ENCODE results near the gene PLEKHM2.

- TF ChIP-seq CTCF (IDR thresholded peaks at IDR 0.05), result no peak
- TF ChIP-seq POLR2AphosphoS5 (IDR thresholded peaks at IDR 0.05), result no peak
These were observed 80.2 kb downstream of the PLEKHM2 start for GRCh38 chr1:15764269-15764764.

All from suprapubic skin (tissue), 3 donors.